CD14-positive monocyte (primary cell): ENCODE results near the gene NPM1. TPM values are rescaled to one million over a fixed set of nuclear protein-coding genes. Genes with fewer than 3 reads are reported as not detected.
"Not testable (repeated sequence)": the region's sequence is repeated elsewhere in the genome, so short reads cannot be mapped to it uniquely, and the experiment has no call there.

ENCODE experiments used
- DNase-seq, 3 donors: peaks; one replicate each; pipeline ENCODE4 v3.0.0-alpha.2; 2011 to 2022
- H2AFZ ChIP-seq: 2 replicates; pipeline ENCODE4 v1.6.0; 2012; ENCODE audit warnings: mild to moderate bottlenecking, low read depth, low read length, inconsistent platforms; ENCODE audit not compliant: insufficient read depth, poor library complexity, severe bottlenecking
- H3K27ac ChIP-seq, 2 donors: 1 replicate in 1 of 2; 2 replicates in 1 of 2; pipeline ENCODE4 v1.5.1; 2012 to 2013; ENCODE audit warnings: low read length in 2 of 2, control low read depth in 1 of 2, inconsistent platforms in 1 of 2, low read depth in 1 of 2, mild to moderate bottlenecking in 1 of 2
- H3K27me3 ChIP-seq, 2 donors: one replicate each; pipeline versions ENCODE4 v1.6.0 to v1.6.1; 2011 to 2013; ENCODE audit warnings: low read length in 2 of 2; ENCODE audit not compliant: control insufficient read depth in 2 of 2, insufficient read depth in 2 of 2
- H3K36me3 ChIP-seq, 2 donors: replicated peaks in 1 of 2; 1 replicate in 1 of 2; 2 replicates in 1 of 2; pipeline versions ENCODE4 v1.5.1 to v1.6.1; 2012 to 2013; ENCODE audit warnings: low read length in 2 of 2, control low read depth in 1 of 2, inconsistent platforms in 1 of 2, mild to moderate bottlenecking in 1 of 2; ENCODE audit not compliant: insufficient read depth in 2 of 2, control insufficient read depth in 1 of 2
- H3K4me1 ChIP-seq, 2 donors: 1 replicate in 1 of 2; 2 replicates in 1 of 2; pipeline versions ENCODE4 v1.5.1 to v1.6.1; 2012 to 2013; ENCODE audit warnings: low read length in 2 of 2, control low read depth in 1 of 2, inconsistent platforms in 1 of 2, mild to moderate bottlenecking in 1 of 2, moderate library complexity in 1 of 2; ENCODE audit not compliant: insufficient read depth in 2 of 2, control insufficient read depth in 1 of 2
- H3K4me2 ChIP-seq: replicated peaks from 2 replicates; pipeline ENCODE3; 2012; ENCODE audit warnings: low read length, moderate library complexity, mild to moderate bottlenecking; ENCODE audit not compliant: poor library complexity, severe bottlenecking; ENCODE audit errors: extremely low read depth
- H3K4me3 ChIP-seq, 3 experiments: fragments of 200-600 bp in 1 of 3; sonication (generic) in 1 of 3; replicated peaks in 1 of 3; 1 replicate in 2 of 3; 2 replicates in 1 of 3; pipeline ENCODE4 v1.5.1; 2011 to 2013; ENCODE audit warnings: low read length in 3 of 3, mild to moderate bottlenecking in 3 of 3, control low read depth in 2 of 3, low read depth in 2 of 3, inconsistent platforms in 1 of 3, moderate library complexity in 1 of 3
- H3K79me2 ChIP-seq: 2 replicates; pipeline ENCODE4 v1.6.0; 2012; ENCODE audit warnings: mild to moderate bottlenecking, control low read depth, inconsistent platforms, low read length, moderate library complexity; ENCODE audit not compliant: insufficient read depth
- H3K9ac ChIP-seq: 2 replicates; pipeline ENCODE4 v1.6.0; 2017; ENCODE audit warnings: low read length, mild to moderate bottlenecking; ENCODE audit not compliant: insufficient read depth, poor library complexity, severe bottlenecking
- H3K9me3 ChIP-seq, 2 donors: replicated peaks in 1 of 2; 1 replicate in 1 of 2; 2 replicates in 1 of 2; pipeline versions ENCODE4 v1.5.1 to v1.6.1; 2012 to 2013; ENCODE audit warnings: low read length in 2 of 2, control low read depth in 1 of 2; ENCODE audit not compliant: control insufficient read depth in 1 of 2, insufficient read depth in 1 of 2
- H4K20me1 ChIP-seq: 2 replicates; pipeline ENCODE4 v1.6.0; 2012; ENCODE audit warnings: mild to moderate bottlenecking, low read length, control low read depth, moderate library complexity; ENCODE audit not compliant: insufficient read depth
- H3K27ac Mint-ChIP-seq, 7 donors: one replicate each; pipeline ENCODE4 v1.8.0; 2020; ENCODE audit warnings: mild to moderate bottlenecking in 7 of 7, mixed read lengths in 7 of 7, moderate library complexity in 6 of 7, inconsistent platforms in 2 of 7
- H3K27me3 Mint-ChIP-seq, 3 donors: one replicate each; pipeline ENCODE4 v1.8.0; 2021 to 2022; ENCODE audit warnings: low read depth in 3 of 3, mild to moderate bottlenecking in 3 of 3, mixed read lengths in 3 of 3, moderate library complexity in 3 of 3, inconsistent platforms in 1 of 3
- H3K36me3 Mint-ChIP-seq, 2 donors: one replicate each; pipeline ENCODE4 v1.8.0; 2020; ENCODE audit warnings: mixed read lengths in 2 of 2, inconsistent platforms in 1 of 2, mild to moderate bottlenecking in 1 of 2
- H3K4me1 Mint-ChIP-seq: one replicate; pipeline ENCODE4 v1.8.0; 2020; ENCODE audit warnings: mild to moderate bottlenecking, mixed read lengths
- H3K4me3 Mint-ChIP-seq, 2 donors: one replicate each; pipeline ENCODE4 v1.8.0; 2020; ENCODE audit warnings: mild to moderate bottlenecking in 2 of 2, mixed read lengths in 2 of 2, moderate library complexity in 1 of 2
- H3K9me3 Mint-ChIP-seq, 7 donors: one replicate each; pipeline ENCODE4 v1.8.0; 2020 to 2022; ENCODE audit warnings: mixed read lengths in 7 of 7, mild to moderate bottlenecking in 6 of 7, moderate library complexity in 6 of 7, inconsistent platforms in 2 of 7
- CTCF ChIP-seq: fragments of 200-600 bp; IDR thresholded peaks from one replicate; pipeline ENCODE4 v1.8.0; 2022; ENCODE audit warnings: antibody characterized with exemption, mild to moderate bottlenecking
- WGBS: methylation state at CpG from one replicate; pipeline ENCODE4 v1.1.5; 2013; ENCODE audit warnings: missing lambda C conversion rate; ENCODE audit not compliant: insufficient coverage; 5-methylcytosine and 5-hydroxymethylcytosine counted together
- intact Hi-C, 2 donors: fragments of 100-400 bp; cut with micrococcal nuclease; formaldehyde crosslinking; loops; one replicate each; pipeline versions ENCODE4 v1.15.0 to v1.15.1; 2023
- polyA plus RNA-seq, 3 donors: library from polyadenylated mRNA; depleted of rRNA in 1 of 3; unstranded in 2 of 3; stranded (reverse) in 1 of 3; fragments of 300-500 nt in 2 of 3; fragments of >200 nt in 1 of 3; fragmentation: Illumina TruSeq in 2 of 3; gene quantifications; 1 replicate in 2 of 3; 2 replicates in 1 of 3; pipeline ENCODE4 v1.2.3, GENCODE V29; 2012 to 2021

Gene NPM1
- polyA plus RNA-seq, 3 donors, result 102 to 191 (median 188) TPM

- Mint-ChIP-seq H3K36me3 (peaks cover 75 to 93% of the 10 kb centered on the region in 2 donors), H3K27me3 (peaks cover 0 to 1% (median 0%) of the 10 kb centered on the region in 3 donors), H3K4me1 (peaks cover 19% of the 10 kb centered on the region), H3K4me3 (no peak overlapping the region), H3K9me3 (peaks cover 0 to 1% (median 0%) of the 10 kb centered on the region in 7 donors), H3K27ac (peak overlapping the region in 2 of 7 donors; percentile 41 to 54)
- Histone ChIP-seq H3K9ac (no peak overlapping the region), H3K27ac (no peak overlapping the region), H3K27me3 (no peaks in the 10 kb centered on the region), H3K4me3 (no peak overlapping the region), H3K36me3 (peaks cover 66 to 90% of the 10 kb centered on the region in 2 donors), H3K4me2 (no peak overlapping the region), H3K4me1 (peaks cover 2 to 3% of the 10 kb centered on the region in 2 donors), H2AFZ (no peak overlapping the region), H3K79me2 (peaks cover 94% of the 10 kb centered on the region), H3K9me3 (no peaks in the 10 kb centered on the region), H4K20me1 (peaks cover 91% of the 10 kb centered on the region)
- no peak for DNase-seq
- no peak for TF ChIP-seq CTCF
- 96% methylated on average over 4 of the region's 7 CpGs for WGBS
- intact Hi-C loops, result no loop called here
Observed at GRCh38 chr5:171395042-171395441, 7.4 kb downstream of the NPM1 start.

GRCh38 chr5:171396583-171396982 is 8.9 kb downstream of the NPM1 start:
- H3K4me1 ChIP-seq, H3K27me3 Mint-ChIP-seq, H3K9me3 ChIP-seq, H3K27me3 ChIP-seq, DNase-seq, H3K9me3 Mint-ChIP-seq, H2AFZ ChIP-seq, H3K27ac ChIP-seq, H3K4me3 Mint-ChIP-seq, intact Hi-C loops, H3K4me2 ChIP-seq, H3K4me3 ChIP-seq, H3K9ac ChIP-seq: not testable (repeated sequence)
- H3K27ac Mint-ChIP-seq, result peak overlapping the region in 1 of 7 donors; percentile 49
- WGBS, result 97% methylated on average over 9 of the region's 11 CpGs
- Histone ChIP-seq H4K20me1 (peaks cover 86% of the 10 kb centered on the region), H3K79me2 (peaks cover 92% of the 10 kb centered on the region), H3K36me3 (peaks cover 73 to 95% of the 10 kb centered on the region in 2 donors)
- H3K36me3 Mint-ChIP-seq, result peaks cover 84 to 98% of the 10 kb centered on the region in 2 donors
- H3K4me1 Mint-ChIP-seq, result peaks cover 17% of the 10 kb centered on the region
